HG02870 (cell line): Measurements from ENCODE around the gene KCNJ18.
"Not testable (repeated sequence)": the region's sequence is repeated elsewhere in the genome, so short reads cannot be mapped to it uniquely, and the experiment has no call there.

ENCODE experiments used
- ATAC-seq: cut with Tn5 transposase; IDR thresholded peaks from one replicate; pipeline ENCODE4 v1.9.1; 2021; ENCODE audit warnings: mild to moderate bottlenecking, moderate library complexity; ENCODE audit not compliant: unreplicated experiment

The KCNJ18 gene

DNA sequence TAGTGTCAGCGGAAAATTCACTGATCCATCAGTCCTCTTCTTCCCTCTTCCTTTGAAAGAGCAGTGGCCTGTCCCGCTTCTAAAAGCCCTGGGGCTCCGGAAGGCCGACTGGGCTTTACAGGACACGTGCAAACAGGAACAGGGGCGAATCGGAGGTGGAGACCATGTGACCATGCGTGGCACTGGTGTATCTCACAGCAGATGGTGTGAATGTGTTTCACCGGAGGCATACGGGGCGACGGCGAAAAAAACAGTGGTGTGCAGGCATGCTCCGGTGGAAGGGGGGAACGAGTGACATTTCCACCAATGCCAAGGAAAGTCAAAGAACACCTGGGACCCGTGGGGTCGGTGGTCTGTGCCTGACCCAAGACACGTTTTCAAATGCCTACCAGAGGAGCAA lies 8.4 kb upstream of the KCNJ18 start:
- not testable (repeated sequence) for ATAC-seq

- not testable (repeated sequence) for ATAC-seq
Measured at GRCh38 chr17:21684384-21684783, 7.9 kb upstream of the KCNJ18 start.

GRCh38 chr17:21685061-21685795 lies 7.1 kb upstream of the KCNJ18 start:
- not testable (repeated sequence) for ATAC-seq

DNA sequence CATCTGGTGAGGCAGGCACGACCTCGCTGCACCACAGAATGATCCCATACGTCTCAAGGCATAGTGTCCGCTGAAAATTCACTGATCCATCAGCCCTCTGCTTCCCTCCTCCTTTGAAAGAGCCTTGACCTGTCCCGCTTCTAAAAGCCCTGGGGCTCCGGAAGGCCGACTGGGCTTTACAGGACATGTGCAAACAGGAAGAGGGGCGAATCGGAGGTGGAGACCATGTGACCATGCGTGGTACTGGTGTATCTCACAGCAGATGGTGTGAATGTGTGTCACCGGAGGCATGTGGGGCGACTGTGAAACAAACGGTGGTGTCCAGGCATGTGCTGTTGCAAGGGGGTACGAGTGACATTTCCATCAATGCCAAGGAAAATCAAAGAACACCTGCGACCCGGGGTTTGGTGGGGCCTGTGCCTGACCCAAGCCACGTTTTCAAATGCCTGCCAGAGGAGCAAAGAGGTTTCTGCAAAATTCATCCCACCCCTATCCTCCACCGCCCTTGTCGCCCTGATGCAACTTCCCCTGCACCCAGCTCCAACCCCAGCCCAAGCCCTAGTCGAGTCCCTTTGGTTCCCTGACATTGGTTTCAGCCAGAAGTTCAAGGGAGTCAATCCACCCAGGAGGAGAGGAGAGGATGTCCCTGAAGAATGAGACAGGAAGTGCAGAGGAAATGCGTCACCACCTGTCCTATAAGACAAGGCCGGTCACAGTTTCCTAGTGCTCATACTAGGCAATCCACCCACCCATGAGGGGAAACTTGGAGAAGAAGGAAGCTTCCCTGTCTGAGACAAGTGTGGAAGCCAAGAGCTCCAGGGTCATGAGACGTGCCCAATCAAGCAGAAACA lies 5.9 kb upstream of the KCNJ18 start:
- no peak for ATAC-seq

DNA sequence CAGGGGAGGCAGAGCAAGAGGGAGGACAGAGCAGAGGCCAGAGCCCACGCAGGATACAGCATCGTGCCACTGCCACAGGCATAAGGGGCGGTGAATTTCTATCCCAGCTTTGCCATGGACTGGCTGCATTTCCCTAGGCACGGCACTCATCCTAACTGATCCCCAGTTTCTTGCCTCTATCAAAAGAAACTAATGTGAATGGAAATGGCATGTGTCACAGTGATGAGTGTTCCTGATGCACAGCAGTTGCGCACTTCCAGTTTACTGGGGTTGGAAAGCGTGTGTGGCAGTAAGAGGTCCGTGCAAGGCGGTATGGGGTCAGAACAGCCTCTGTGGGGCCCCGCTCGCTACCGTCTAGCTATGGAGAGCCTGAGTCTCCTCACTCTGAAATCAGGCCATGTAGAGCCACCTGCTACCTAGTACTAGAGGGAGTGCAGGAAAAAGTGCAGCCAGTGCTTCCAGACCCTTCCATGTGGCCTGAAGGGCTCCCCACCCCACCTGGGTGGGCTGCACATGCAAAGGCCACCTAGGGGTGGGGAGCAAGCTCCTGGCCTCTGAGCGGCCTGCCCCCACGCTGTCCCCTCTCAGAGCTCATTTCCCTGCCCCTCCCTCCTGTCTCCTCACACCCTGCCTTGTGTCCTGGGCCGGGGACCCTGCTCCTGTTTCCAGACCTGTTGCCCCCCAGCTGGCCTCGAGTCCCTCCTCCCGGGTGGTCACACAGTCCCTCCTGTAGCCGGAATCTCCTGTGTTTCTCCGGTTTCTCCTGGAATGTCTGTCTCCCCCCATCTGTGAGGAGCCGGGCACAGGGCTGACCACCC lies 5.0 kb upstream of the KCNJ18 start:
- no peak for ATAC-seq

- no peak for ATAC-seq
Measured at GRCh38 chr17:21688293-21688949, 3.9 kb upstream of the KCNJ18 start.

DNA sequence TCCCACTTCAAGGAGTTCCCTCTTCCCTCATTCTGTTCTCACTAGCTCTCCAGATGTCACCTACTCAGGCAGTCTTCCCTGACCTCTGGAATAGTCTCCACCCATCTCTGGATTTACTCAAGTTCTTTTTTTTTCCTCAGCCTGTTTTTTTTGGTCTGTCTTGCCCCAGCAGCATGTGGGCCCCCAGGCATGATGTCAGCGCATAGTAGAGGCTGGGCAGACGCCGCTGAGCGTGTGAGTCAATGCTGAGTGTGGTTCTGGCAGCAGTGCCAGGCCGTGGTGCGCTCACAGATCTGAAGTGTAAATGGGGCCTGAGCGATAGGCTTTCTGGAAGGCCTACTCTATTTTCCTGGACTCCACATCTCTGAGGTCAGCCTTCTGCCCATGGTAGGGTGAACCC lies 2.7 kb upstream of the KCNJ18 start:
- no peak for ATAC-seq

- not testable (repeated sequence) for ATAC-seq
Measured at GRCh38 chr17:21690811-21691210, 1.5 kb upstream of the KCNJ18 start.

DNA sequence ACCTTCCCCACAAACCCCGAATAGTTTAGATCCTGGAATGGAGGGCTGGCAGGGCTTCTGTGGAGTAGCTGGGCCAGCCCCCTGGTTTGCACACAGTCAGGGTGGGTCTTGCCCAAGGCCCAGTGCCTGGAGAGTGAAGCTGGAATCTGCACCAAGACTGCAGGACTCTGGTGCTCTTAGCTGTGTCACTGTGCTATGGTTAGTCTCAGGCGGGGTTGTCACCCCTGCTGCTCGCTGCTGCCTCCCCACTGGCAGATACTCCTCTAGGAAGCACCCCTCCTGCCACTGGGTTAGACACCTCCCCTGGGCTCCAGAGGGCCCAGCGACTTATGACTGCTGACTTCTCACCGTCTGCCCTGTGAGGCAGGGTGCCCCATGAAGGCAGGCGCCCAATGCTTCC lies 842 bp upstream of the KCNJ18 start:
- not testable (repeated sequence) for ATAC-seq

DNA sequence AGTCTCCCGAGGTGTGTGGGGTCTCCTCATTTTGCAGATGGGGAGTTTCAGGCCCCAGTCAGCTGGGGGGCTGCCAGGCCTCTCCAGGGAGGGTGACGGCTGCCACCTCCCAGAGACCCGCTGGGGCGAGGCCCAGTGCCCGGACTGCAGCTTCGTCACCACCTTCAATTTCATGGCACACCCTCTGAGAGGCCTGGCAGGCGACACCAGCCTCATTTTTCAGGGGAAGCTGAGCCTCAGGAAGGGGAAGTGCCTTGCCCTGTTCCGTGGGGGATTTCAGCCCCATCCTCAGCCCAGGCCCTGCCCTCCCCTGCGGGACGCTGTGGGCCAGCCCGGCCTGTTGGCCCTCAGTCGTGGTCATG lies 362 bp downstream of the KCNJ18 start:
- ATAC-seq, result not testable (repeated sequence)

DNA sequence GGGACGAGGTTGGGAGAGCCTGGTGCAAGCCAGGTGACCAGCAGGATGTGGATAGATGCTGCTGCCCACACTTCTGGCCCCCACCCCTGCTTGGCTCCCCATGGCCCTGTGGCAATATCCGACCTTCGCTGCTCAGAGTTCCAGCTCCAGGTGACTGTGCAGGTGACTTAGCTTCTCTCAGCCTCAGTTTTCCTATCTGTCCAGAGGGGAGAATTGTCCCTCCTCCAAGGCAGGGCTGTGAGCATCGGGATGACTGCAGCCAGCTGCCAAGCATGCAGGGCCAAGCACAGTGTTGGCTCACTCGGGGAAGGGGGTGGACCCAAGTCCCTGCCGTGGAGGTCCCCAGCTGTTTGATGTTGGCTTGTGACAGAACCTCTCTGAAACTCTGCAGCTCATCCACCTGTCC lies 1.1 kb downstream of the KCNJ18 start:
- not testable (repeated sequence) for ATAC-seq

DNA sequence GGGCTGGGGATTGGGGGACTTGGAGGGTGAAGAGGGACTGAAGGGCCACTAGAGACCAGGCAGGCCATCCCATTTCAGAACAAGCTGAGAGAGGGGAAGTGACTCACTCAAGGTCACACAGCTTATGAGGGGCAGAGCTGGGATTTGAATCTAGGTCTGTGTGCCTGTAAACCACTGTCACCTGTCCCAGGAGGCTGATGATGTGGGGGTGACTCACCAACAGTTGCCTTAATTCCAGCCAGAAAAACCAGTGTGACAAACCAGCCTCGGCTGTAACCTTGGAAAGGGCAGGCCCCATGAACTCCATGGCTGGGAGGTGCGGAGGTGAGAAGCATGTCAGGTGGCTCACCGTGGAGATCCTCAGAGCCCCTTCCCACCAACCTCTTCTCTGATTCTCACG lies 1.6 kb downstream of the KCNJ18 start:
- not testable (repeated sequence) for ATAC-seq

DNA sequence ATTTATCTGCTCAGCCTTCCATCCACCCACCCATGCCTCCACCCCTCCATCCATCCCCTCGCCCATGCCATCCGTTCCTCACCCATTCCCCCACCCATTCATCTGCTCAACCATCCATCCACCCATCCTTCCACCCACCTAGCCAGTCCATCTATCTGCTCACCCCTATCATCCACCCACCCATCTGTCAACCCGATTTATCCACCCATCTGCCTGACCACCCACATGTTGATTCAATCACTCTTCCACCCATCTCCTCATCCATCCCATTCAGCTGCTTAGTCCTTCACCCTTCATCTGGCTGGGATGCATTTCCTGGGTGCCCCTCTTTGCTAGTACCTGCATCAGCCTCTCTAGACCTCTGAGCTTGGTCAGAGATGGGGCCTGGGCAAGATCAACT lies 3.9 kb downstream of the KCNJ18 start:
- not testable (repeated sequence) for ATAC-seq

DNA sequence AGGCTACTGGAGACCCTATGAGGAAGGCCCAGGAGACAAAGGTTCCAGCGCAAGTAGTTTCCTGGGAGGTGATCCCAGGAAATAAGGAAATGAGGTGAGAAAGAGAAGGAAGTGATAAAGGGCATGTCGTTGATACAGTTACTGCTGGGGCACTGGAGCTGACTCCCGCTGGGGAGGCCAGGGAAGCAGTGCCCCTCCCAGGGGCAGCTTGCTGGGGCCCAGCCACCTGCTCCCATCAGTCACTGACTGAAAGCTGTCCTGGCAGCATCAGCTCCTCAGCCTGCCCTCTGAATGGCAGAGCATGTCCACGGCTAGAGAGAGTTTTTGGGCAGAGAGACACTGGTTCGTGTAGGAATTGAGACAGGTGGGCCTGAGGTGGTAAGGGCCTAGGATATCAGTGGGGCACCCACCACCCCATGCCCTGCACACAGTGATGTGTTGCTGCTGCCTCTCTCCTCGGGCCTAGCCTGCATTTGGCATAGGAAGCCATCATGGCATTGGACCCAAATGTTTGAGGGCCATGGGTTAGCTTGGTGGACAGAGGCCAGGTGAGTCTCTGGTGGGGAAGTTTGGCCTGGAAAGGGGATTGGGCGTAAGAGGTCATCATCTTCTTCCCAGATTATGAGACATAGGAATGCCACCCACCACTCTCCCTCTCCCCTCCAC lies 4.7 kb downstream of the KCNJ18 start:
- not testable (repeated sequence) for ATAC-seq

DNA sequence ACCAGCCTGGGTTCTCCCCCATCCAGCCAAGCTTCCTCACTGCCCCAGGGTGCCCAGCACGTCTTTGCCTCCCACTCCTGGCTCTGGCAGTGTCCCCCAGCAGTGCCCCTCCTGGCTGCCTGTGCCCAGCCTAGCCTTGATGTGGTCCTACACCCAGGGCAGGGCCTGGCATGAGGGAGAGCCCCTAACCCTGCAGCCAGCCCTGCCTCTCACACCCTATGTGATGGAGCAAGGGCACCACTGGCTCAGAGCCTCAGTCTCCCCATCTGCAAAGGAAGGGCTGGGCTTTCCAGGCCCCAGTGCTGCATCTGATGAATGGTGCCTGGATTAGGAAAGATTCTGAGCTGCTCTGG lies 5.2 kb downstream of the KCNJ18 start:
- ATAC-seq, result not testable (repeated sequence)

- not testable (repeated sequence) for ATAC-seq
Measured at GRCh38 chr17:21698437-21699075, 6.2 kb downstream of the KCNJ18 start.

DNA sequence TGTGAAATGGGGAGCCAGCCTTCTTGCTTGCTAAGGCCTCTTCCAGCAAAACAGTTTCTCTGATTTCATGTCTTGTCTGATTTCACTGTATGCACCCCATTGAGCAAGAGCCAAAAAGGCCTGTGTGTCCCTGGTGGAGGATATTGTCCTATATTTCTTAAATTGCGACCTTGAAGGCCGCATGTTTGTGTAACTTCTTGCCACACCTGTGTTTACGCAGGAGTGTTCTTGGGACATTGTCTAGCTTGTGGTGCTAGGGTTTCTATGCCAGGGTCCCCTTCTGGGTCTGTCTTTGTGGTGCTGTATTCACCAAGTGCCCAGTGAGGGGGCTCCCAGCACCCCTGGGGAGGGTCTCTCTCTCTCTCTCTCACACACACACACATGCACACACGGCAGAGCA lies 6.8 kb downstream of the KCNJ18 start:
- not testable (repeated sequence) for ATAC-seq

DNA sequence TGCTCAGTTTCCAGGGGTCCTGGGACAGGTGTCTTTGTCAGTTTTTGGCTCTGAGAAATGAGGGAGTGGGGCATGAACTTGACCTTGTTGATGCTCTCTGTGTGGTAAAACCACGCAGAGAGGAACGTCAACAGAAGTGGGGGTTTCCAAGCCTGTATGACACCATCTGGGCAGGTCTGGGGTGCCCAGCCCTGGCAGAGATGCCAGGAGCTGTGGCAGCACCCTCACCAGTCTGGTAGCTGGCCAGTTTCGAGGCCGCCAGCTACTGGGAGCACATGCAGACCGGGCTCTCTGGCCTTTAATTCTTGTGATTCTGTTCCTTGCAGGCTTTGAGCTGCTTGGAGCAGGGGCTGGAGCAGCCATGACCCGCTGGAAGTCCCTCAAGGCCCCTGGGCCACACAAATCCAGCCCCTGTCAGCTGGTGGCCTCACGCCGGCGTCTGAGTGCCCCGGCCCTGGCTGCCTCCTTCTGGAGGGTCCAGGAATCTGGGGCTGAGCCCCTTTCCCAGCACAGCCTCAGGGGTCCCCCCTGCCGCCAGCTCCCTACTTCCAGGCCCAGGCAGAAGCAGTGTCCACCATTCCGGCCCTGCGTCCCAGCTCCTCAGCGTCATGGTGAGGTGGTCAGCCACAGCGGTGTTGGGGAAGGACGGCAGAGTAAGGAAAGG lies 7.4 kb downstream of the KCNJ18 start:
- ATAC-seq, result not testable (repeated sequence)

- not testable (repeated sequence) for ATAC-seq
Measured at GRCh38 chr17:21701090-21701489, 8.8 kb downstream of the KCNJ18 start.
